ENCODE measurements around the gene MPP4. TPM values are rescaled to one million over a fixed set of nuclear protein-coding genes. Genes with fewer than 3 reads are reported as not detected.

Gene MPP4
- total and polyA plus RNA-seq, 10 of the 15 experiments (the other 5 are each of a cell fraction or from before 2014, with no cell fraction given) = 0.03 to 0.14 (median 0.05) TPM; not detected in 4

- TF ChIP-seq HSF1 (IDR thresholded peaks at IDR 0.05; ENCODE audit: low read depth, low read length) (no peak), ZBED1 (IDR thresholded peaks at IDR 0.05; ENCODE audit: borderline replicate concordance) (no peak)
- 81% methylated on average over 3 of the region's 3 CpGs for WGBS (ENCODE audit: insufficient coverage, insufficient replicate concordance, low lambda C conversion rate, missing lambda C conversion rate)
- H3K79me2 ChIP-seq (ENCODE audit: control insufficient read depth, insufficient read depth, low read length) = no peaks in the 10 kb centered on the region
- ChIA-PET RAD21 (ENCODE audit: unreplicated experiment) (no interaction called here), SMC1A (ENCODE audit: uncharacterized antibody, unreplicated experiment) (no interaction called here), POLR2A (no interaction called here), CTCF (interaction anchor here (1.5 kb wide), 1 partner anchor 41 kb away, joined by 4 read pairs; no protein-coding TSS in a partner anchor)
- no peaks in the 10 kb centered on the region for H3K36me3 ChIP-seq (ENCODE audit: control insufficient read depth in 2 of 2, insufficient read depth in 2 of 2, low read length in 1 of 2)
- H3K4me1 ChIP-seq (ENCODE audit: control insufficient read depth, insufficient read depth, low read length) = no peaks in the 10 kb centered on the region
- no peak overlapping the region for H3K4me2 ChIP-seq (ENCODE audit: control insufficient read depth, insufficient read depth)
- in situ Hi-C loops (cut with MboI) = no loop called here
- ATAC-seq (no peak), FAIRE-seq (no peak), DNase-seq (ENCODE audit: low read depth, low spot score) (no peak)
- H2AFZ ChIP-seq (ENCODE audit: control insufficient read depth, low read depth, low read length) = no peak overlapping the region
- no peaks in the 10 kb centered on the region for H3K27me3 ChIP-seq (replicated peaks in 1 of 2; ENCODE audit: control insufficient read depth in 2 of 2, insufficient read depth in 2 of 2, low read length in 1 of 2)
- no peaks in the 10 kb centered on the region for H3K9me3 ChIP-seq (replicated peaks; ENCODE audit: control insufficient read depth, insufficient read depth, low read length)
- no peaks in the 10 kb centered on the region for H4K20me1 ChIP-seq (ENCODE audit: control insufficient read depth, insufficient read depth)
- no peak overlapping the region for H3K9ac ChIP-seq (ENCODE audit: control insufficient read depth, insufficient read depth, low read length)
- no TSS peak for BruUV-seq (replicated peaks)
- H3K27ac ChIP-seq (ENCODE audit: control insufficient read depth, insufficient read depth) = no peak overlapping the region
- intact Hi-C loops (cut with micrococcal nuclease; ENCODE audit: unreplicated experiment) = no loop called here
- no peak overlapping the region for H3K4me3 ChIP-seq
Measured at GRCh38 chr2:201707753-201708152, 9.3 kb upstream of the MPP4 start.

DNA sequence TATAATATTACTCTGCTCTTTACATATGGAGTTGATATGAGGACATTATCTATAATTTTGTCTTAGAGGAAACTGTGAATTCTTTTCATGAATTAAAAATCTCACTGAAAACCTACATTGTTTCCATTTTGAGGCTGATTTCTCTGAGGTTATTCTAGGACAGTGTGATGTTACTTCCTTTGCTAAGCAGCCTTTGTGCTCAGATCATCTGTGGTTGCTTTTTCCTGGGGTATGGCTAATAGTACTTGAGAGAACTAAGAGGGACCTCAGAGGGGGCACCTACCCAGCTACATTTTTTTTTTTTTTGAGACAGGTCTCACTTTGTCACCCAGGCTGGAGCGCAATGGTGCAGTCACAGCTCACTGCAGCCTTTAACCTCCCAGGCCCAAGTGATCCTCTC lies 8.7 kb upstream of the MPP4 start:
- ChIA-PET CTCF (interaction anchor here (1.5 kb wide), 1 partner anchor 42 kb away, joined by 4 read pairs; no protein-coding TSS in a partner anchor), SMC1A (ENCODE audit: uncharacterized antibody, unreplicated experiment) (no interaction called here), RAD21 (ENCODE audit: unreplicated experiment) (no interaction called here), POLR2A (no interaction called here)
- no TSS peak for BruUV-seq (replicated peaks)
- no peak overlapping the region for H3K27ac ChIP-seq (ENCODE audit: control insufficient read depth, insufficient read depth)
- 100% methylated on average over 1 of the region's 1 CpG for WGBS (ENCODE audit: insufficient coverage, insufficient replicate concordance, low lambda C conversion rate, missing lambda C conversion rate)
- no peak overlapping the region for H2AFZ ChIP-seq (ENCODE audit: control insufficient read depth, low read depth, low read length)
- no peaks in the 10 kb centered on the region for H3K9me3 ChIP-seq (replicated peaks; ENCODE audit: control insufficient read depth, insufficient read depth, low read length)
- TF ChIP-seq LARP7 (IDR thresholded peaks at IDR 0.05) (no peak), HDAC6 (IDR thresholded peaks at IDR 0.05; ENCODE audit: unreplicated experiment) (no peak)
- DNase-seq (ENCODE audit: low read depth, low spot score) (no peak), ATAC-seq (no peak), FAIRE-seq (no peak)
- no peaks in the 10 kb centered on the region for H3K4me1 ChIP-seq (ENCODE audit: control insufficient read depth, insufficient read depth, low read length)
- in situ Hi-C loops (cut with MboI) = no loop called here
- H3K4me3 ChIP-seq = no peak overlapping the region
- H3K4me2 ChIP-seq (ENCODE audit: control insufficient read depth, insufficient read depth) = no peak overlapping the region
- H4K20me1 ChIP-seq (ENCODE audit: control insufficient read depth, insufficient read depth) = no peaks in the 10 kb centered on the region
- no peaks in the 10 kb centered on the region for H3K79me2 ChIP-seq (ENCODE audit: control insufficient read depth, insufficient read depth, low read length)
- H3K9ac ChIP-seq (ENCODE audit: control insufficient read depth, insufficient read depth, low read length) = no peak overlapping the region
- intact Hi-C loops (cut with micrococcal nuclease; ENCODE audit: unreplicated experiment) = no loop called here
- H3K36me3 ChIP-seq (ENCODE audit: control insufficient read depth in 2 of 2, insufficient read depth in 2 of 2, low read length in 1 of 2) = no peaks in the 10 kb centered on the region
- no peaks in the 10 kb centered on the region for H3K27me3 ChIP-seq (replicated peaks in 1 of 2; ENCODE audit: control insufficient read depth in 2 of 2, insufficient read depth in 2 of 2, low read length in 1 of 2)
